ENCODE data around the gene MLLT3.

GRCh38 chr9:20314981-20315380 lies 307.3 kb downstream of the MLLT3 start:
- TF ChIP-seq CTCF (IDR thresholded peaks at IDR 0.05) (no peak), POLR2A (IDR thresholded peaks at IDR 0.05) (no peak)

Data from thyroid gland (tissue), 4 donors.